Right cardiac atrium (tissue), 5 donors: ENCODE results near the gene FABP3. TPM values are rescaled to one million over a fixed set of nuclear protein-coding genes. Genes with fewer than 3 reads are reported as not detected.
A peak's percentile ranks its signal among the peaks of the same experiment; 100 is the strongest.

ENCODE experiments used
- ATAC-seq, 2 donors: fragments of 200-7000 bp; cut with Tn5 transposase; one replicate each; pipeline versions ENCODE4 v1.8.0 to v1.9.1; 2020; ENCODE audit warnings: moderate library complexity in 2 of 2, mild to moderate bottlenecking in 1 of 2
- DNase-seq, 3 donors: peaks; one replicate each; pipeline ENCODE4 v3.0.0-alpha.2; 2020
- H3K27ac ChIP-seq: one replicate; pipeline ENCODE4 v1.5.1; 2013; ENCODE audit warnings: mild to moderate bottlenecking, low read length, control low read depth, moderate library complexity
- H3K27me3 ChIP-seq: one replicate; pipeline ENCODE4 v1.6.1; 2013; ENCODE audit not compliant: control insufficient read depth, insufficient read depth
- H3K4me1 ChIP-seq: one replicate; pipeline ENCODE4 v1.6.1; 2013; ENCODE audit warnings: low read length; ENCODE audit not compliant: control insufficient read depth, insufficient read depth
- H3K4me3 ChIP-seq: one replicate; pipeline ENCODE4 v1.5.1; 2013; ENCODE audit warnings: low read length, control low read depth
- H3K9me3 ChIP-seq: one replicate; pipeline ENCODE4 v1.6.1; 2013; ENCODE audit warnings: low read length; ENCODE audit not compliant: control insufficient read depth
- WGBS: extraction: QIAGEN DNeasy Blood & Tissue Kit; methylation state at CpG from one replicate; pipeline ENCODE4 v1.1.7; 2013; 5-methylcytosine and 5-hydroxymethylcytosine counted together
- intact Hi-C, 4 donors: fragments of 100-400 bp; cut with DNase I; formaldehyde crosslinking; loops; one replicate each; pipeline versions ENCODE4 v1.11.0 to v1.14.0; 2022 to 2023
- polyA plus RNA-seq: library from polyadenylated mRNA; stranded (reverse); fragments of 200-250 nt; gene quantifications from one replicate; pipeline ENCODE4 v1.2.3, GENCODE V29; 2013
- total RNA-seq, 4 donors: library from RNA; stranded (reverse); fragmentation: NEBNext Ultra II Directional; extraction: Animal tissue kit (Norgen Biotek cat#: 25700); gene quantifications; one replicate each; pipeline ENCODE4 v1.2.1, GENCODE V29; 2021
- donor health status: healthy with polysubstance abuse.
- donor health status: DM: no; HTN: yes; CAD: no.
- donor health status: DM: no; HTN: no; CAD: no.
- donor health status: DM: no; HTN: yes; CAD: no; lungs with severe emphysema.
- donor health status: DM: yes; HTN: yes; CAD: no.

Gene FABP3
- total and polyA plus RNA-seq, 5 donors = 2,322 to 6,193 (median 2,722) TPM

DNA sequence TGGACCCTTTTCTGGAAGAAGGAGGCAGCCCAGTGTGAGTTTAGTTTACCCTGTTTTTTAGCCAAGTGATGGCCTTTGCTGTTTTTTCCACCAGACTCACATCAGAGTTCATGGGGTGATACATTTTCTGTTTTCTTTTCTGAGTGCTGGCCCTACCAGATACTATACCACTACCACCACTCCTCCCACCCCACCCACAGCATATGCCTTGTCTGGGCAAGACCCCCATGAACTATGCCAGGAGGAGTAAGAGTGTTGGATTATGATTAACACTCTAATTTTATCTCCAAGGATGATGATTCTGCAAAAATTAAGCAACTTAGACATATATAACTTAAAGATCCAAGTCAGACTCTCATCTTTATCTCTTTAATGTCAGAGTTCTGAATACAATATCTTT is 26.1 kb downstream of the FABP3 start:
- Histone ChIP-seq H3K4me3 (no peak overlapping the region), H3K9me3 (no peaks in the 10 kb centered on the region), H3K4me1 (no peaks in the 10 kb centered on the region), H3K27ac (no peak overlapping the region), H3K27me3 (no peaks in the 10 kb centered on the region)
- intact Hi-C loops = no loop called here
- DNase-seq = no peak
- ATAC-seq = no peak

DNA sequence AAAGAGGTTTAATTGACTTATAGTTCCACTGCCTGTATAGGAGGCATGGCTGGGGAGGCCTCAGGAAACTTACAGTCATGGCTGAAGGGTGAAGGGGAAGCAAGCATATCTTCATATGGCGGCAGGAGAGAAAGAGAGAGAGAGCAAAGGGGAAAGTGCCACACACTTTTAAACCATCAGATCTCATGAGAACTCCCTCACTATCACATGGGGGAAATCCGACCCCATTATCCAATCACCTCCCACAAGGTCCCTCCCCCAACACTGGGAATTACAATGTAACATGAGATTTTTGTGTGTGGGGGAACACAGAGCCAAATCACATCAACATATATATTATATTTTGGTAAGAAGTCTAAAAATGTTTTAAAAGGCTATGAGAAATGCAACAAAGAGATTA is 27.2 kb downstream of the FABP3 start:
- DNase-seq (no peak), ATAC-seq (no peak)
- Histone ChIP-seq H3K27ac (no peak overlapping the region), H3K4me3 (no peak overlapping the region), H3K27me3 (no peaks in the 10 kb centered on the region), H3K9me3 (no peaks in the 10 kb centered on the region), H3K4me1 (no peaks in the 10 kb centered on the region)
- WGBS = 92% methylated on average over 2 of the region's 2 CpGs
- intact Hi-C loops = no loop called here

DNA sequence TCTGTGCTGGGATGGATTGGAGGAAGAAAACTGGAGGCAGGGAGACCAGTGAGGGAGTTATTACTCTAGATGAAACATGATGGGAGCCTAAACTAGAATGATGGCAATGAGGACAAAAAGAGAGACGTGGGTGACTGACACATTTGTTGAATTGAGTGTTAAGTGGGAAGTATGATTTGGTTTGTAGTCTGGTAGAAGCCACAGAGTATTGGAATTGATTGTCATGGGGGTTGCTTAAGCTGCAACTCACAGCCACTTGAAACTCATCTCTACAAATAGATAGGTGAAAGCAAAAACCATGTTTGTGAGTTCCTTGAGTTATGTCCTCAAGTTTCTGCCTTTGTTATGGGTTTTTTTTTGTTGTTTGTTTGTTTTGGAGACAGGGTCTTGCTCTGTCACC is 28.4 kb downstream of the FABP3 start:
- no peaks in the 10 kb centered on the region for H3K27me3 ChIP-seq
- DNase-seq = no peak
- intact Hi-C loops = no loop called here
- no peak for ATAC-seq
- H3K9me3 ChIP-seq = no peaks in the 10 kb centered on the region
- WGBS = 36% methylated on average over 1 of the region's 1 CpG
- no peak overlapping the region for H3K27ac ChIP-seq
- no peak overlapping the region for H3K4me3 ChIP-seq
- H3K4me1 ChIP-seq = no peaks in the 10 kb centered on the region

DNA sequence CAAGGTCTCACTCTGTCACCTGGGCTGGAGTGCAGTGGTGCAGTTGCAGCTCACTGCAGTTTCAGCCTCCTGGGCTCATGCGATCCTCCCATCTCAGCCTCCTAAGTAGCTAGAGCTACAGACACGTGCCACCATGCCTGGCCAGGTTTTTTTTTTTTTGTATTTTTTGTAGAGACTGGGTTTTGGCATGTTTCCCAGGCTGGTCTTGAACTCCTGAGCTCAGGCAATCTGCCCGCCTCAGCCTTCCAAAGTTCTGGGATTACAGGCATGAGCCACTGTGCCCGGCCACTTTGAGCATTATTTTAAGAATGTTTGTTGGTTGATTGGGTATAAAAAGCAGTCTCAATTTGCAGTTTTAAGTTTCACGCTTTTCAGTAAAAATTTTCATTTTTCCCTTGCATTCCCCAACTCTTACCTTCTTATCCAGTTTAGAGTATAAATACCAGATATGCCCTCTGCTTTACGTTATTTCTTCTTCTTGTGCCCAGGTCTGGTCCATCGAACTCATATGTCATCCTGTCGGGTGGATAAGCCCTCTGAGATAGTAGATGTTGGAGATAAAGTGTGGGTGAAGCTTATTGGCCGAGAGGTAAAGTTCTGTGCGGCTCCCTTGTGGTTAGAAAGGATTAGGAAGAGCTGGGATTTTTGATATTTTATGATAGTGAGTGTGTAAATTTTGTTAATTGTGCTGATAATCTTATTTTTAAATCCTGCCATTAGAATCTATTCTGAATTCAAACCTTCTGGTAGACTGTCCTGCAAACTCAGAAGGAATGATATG is 36.0 kb downstream of the FABP3 start:
- no peaks in the 10 kb centered on the region for H3K27me3 ChIP-seq
- H3K4me1 ChIP-seq = no peaks in the 10 kb centered on the region
- 77% methylated on average over 10 of the region's 10 CpGs for WGBS
- H3K4me3 ChIP-seq = no peak overlapping the region
- no peaks in the 10 kb centered on the region for H3K9me3 ChIP-seq
- no peak for DNase-seq
- no peak for ATAC-seq
- no peak overlapping the region for H3K27ac ChIP-seq
- intact Hi-C loops = loop anchor here in 3 of 4 donors (5.0 to 10.0 kb wide), 2 partner anchors 152 to 155 kb away; no protein-coding TSS in a partner anchor

DNA sequence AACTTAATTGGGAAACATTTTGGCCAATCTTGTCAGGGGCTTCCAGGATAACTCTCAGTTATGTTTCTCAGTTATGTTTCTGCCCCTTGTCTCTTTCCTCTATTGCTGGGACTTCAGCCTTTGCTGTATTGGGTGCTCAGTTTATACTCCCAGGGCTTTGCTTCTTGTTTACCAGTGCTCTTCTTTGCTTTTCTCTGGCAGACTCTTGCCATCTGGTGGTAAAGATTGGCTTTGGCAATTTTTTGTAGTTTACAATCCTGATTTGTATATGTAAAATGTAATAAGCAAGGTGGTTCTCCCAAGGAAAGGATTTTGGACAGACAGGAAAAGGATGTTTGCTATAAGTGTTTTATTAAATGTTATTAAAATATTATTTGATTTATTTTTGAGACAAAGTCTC is 37.9 kb downstream of the FABP3 start:
- ATAC-seq = no peak
- no peaks in the 10 kb centered on the region for H3K4me1 ChIP-seq
- H3K9me3 ChIP-seq = no peaks in the 10 kb centered on the region
- DNase-seq = no peak
- H3K27me3 ChIP-seq = no peaks in the 10 kb centered on the region
- H3K27ac ChIP-seq = no peak overlapping the region
- H3K4me3 ChIP-seq = no peak overlapping the region
- intact Hi-C loops = loop anchor here in 3 of 4 donors (5.0 to 10.0 kb wide), 2 partner anchors 150 to 153 kb away; no protein-coding TSS in a partner anchor

DNA sequence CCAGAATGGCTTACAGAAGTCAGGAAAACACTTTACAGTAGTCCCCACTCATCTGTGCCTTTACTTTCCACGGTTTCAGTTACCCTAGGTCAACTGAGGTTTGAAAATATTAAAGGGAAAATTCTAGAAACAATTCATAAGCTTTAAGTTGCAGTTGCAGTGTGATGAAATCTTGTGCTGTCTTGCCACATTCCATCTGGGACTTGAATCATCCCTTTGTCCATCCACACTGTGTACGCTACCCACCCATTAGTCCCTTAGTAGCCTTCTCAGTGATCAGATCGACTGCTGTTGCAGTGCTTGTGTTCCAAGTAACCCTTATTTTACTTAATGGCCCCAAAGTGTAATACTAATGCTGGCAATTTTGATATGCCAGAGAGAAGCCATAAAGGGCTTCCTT is 45.5 kb downstream of the FABP3 start:
- no peak for ATAC-seq
- no peak for DNase-seq
- Histone ChIP-seq H3K4me3 (no peak overlapping the region), H3K27me3 (no peaks in the 10 kb centered on the region), H3K9me3 (no peaks in the 10 kb centered on the region), H3K4me1 (peaks cover 3% of the 10 kb centered on the region), H3K27ac (no peak overlapping the region)
- 78% methylated on average over 3 of the region's 3 CpGs for WGBS
- intact Hi-C loops = no loop called here

DNA sequence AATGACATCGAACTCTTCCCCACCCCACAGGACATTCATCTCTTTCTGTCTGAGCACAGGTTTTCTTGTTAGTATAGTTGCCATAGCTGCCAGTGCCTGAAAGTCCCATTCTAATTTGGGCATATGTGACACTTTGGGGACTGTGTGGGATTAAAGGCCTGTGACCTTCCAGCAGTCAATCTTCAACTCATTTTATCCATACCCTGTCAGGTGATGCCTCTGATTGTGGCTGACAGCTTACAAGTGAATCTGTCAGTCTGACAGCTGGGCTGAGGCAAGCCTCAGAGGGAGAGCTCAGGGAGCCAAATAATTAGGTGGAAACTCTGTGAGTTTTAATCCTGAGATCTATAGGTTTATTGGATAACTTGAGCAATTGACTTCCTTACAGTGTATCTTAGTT is 46.4 kb downstream of the FABP3 start:
- H3K4me3 ChIP-seq = no peak overlapping the region
- ATAC-seq (peak in 1 of 2 donors; percentile 29), DNase-seq (no peak)
- intact Hi-C loops = no loop called here
- 69% methylated on average over 1 of the region's 1 CpG for WGBS
- H3K4me1 ChIP-seq = peaks cover 3% of the 10 kb centered on the region
- no peaks in the 10 kb centered on the region for H3K27me3 ChIP-seq
- no peak overlapping the region for H3K27ac ChIP-seq
- H3K9me3 ChIP-seq = no peaks in the 10 kb centered on the region

DNA sequence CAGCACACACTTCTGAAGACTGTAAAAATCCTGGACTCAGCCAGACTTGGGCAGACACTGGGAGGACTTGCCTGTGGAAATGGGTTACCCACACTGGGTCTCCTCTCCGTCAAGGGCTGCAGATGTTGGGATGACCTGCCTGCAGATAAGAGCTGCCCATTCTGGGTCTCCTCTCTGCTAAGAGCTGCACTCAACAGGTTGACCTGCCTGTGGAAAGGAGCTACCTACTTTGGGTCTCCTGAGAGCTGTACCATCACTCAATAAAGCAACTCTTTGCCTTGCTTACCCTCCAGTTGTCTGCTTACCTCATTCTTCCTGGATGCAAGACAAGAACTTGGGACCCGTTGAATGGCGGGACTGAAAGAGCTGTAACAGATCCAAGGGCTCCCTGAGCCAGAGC is 47.9 kb downstream of the FABP3 start:
- Histone ChIP-seq H3K4me3 (no peak overlapping the region), H3K27ac (no peak overlapping the region), H3K4me1 (peaks cover 3% of the 10 kb centered on the region), H3K27me3 (no peaks in the 10 kb centered on the region), H3K9me3 (no peaks in the 10 kb centered on the region)
- 87% methylated on average over 3 of the region's 3 CpGs for WGBS
- intact Hi-C loops = no loop called here
- DNase-seq (no peak), ATAC-seq (no peak)

DNA sequence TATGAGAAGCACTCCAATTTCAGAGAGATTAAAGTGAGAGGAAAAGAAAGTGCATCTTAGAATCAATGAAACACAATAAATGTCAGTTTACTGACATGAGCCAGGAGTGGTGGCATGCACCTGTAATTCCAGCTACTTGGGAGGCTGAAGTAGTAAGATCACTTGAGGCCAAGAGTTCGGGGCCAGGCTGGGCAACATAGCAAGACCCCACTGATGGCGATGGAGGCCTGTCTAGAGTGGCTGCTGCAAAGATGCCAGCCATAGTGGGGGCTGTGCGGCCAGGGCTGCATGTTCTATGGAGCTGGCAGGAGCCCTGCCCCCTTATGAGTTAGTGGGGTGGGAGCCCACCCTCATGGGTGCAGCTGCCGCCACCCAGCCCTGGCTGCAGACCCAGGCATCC is 48.8 kb downstream of the FABP3 start:
- Histone ChIP-seq H3K4me1 (peaks cover 3% of the 10 kb centered on the region), H3K27ac (no peak overlapping the region), H3K9me3 (no peaks in the 10 kb centered on the region), H3K4me3 (no peak overlapping the region), H3K27me3 (no peaks in the 10 kb centered on the region)
- ATAC-seq (peak in 1 of 2 donors; percentile 36), DNase-seq (no peak)
- WGBS = 100% methylated on average over 4 of the region's 4 CpGs
- intact Hi-C loops = no loop called here

DNA sequence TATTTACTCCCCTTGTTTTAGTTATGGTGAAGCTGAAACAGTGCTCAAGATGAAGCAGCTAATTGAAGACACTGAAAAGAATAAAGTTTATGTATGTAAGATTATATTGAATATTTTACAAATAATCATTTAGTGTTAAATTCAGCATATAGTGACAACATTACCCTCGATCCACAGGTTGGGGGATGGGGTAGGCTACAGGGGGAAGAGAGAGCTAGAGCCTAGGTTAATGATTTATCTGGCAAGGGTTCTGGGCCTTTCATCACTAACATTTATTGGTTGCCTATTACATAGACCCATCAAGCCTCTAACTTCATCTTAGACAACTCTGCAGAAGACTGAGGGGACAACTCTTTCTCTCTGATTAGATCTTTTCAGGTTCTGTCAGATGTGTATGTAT is 54.7 kb downstream of the FABP3 start:
- H3K9me3 ChIP-seq = no peaks in the 10 kb centered on the region
- H3K27me3 ChIP-seq = no peaks in the 10 kb centered on the region
- intact Hi-C loops = no loop called here
- no peak for ATAC-seq
- no peak overlapping the region for H3K27ac ChIP-seq
- H3K4me3 ChIP-seq = no peak overlapping the region
- H3K4me1 ChIP-seq = no peaks in the 10 kb centered on the region
- 87% methylated on average over 1 of the region's 1 CpG for WGBS
- no peak for DNase-seq

DNA sequence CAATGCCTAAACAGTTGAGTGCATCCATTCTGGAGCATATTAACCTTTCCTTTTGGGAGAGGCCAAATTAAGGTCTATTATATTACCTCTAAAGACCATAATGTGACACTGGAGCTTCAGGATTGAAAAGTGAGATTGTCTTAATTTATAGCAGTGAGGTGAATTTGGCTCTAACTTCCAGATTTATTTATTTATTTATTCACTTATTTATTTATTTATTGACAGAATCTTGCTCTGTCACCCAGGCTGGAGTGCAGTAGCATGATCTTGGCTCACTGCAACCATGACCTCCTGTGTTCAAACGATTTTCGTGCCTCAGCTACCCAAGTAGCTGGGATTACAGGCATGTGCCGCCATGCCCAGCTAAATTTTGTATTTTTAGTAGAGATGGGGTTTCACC is 57.0 kb downstream of the FABP3 start:
- 97% methylated on average over 3 of the region's 3 CpGs for WGBS
- Histone ChIP-seq H3K4me1 (no peaks in the 10 kb centered on the region), H3K4me3 (no peak overlapping the region), H3K27ac (no peak overlapping the region), H3K27me3 (no peaks in the 10 kb centered on the region), H3K9me3 (no peaks in the 10 kb centered on the region)
- intact Hi-C loops = no loop called here
- DNase-seq (no peak), ATAC-seq (no peak)
